ENCODE measurements around the gene CES2. TPM values are rescaled to one million over a fixed set of nuclear protein-coding genes. Genes with fewer than 3 reads are reported as not detected.

The CES2 gene
- total and polyA plus RNA-seq, 2 donors (not counting 1 experiment from before 2014, with no cell fraction given), result 23.5 to 47.8 TPM

DNA sequence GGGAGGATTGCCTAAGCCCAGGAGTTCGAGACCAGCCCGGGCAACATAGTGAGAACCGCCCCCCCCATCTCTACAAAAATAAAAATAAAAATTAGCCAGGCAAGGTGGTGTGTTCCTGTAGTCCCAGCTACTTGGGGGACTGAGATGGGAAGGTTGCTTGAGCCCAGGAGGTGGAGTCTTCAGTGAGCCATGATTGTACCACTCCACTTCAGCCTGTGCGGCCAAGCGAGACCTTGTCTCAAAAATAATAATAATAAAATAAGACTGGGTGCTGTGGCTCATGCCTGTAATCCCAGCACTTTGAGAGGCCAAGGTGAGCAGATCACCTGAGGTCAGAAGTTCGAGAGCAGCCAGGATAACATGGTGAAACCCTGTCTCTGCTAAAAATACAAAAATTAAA, 43.5 kb upstream of the CES2 start:
- Histone ChIP-seq H4K20me1 (ENCODE audit: control insufficient read depth, insufficient read depth, low read length, poor library complexity, severe bottlenecking) (no peaks in the 10 kb centered on the region), H2AFZ (ENCODE audit: insufficient read depth, low read depth, low read length, poor library complexity, severe bottlenecking) (no peak overlapping the region), H3K9me3 (ENCODE audit: control extremely low read depth in 1 of 3, control insufficient read depth in 2 of 3, insufficient read depth in 1 of 3, low read length in 2 of 3) (no peaks in the 10 kb centered on the region), H3K4me2 (replicated peaks; ENCODE audit: low read depth, low read length, poor library complexity, severe bottlenecking) (no peak overlapping the region), H3K4me1 (ENCODE audit: control insufficient read depth in 2 of 2, insufficient read depth in 2 of 2, low read length in 2 of 2) (peaks cover 0 to 3% of the 10 kb centered on the region in 2 donors), H3K79me2 (ENCODE audit: control insufficient read depth, insufficient read depth, low read length) (no peaks in the 10 kb centered on the region), H3K27ac (ENCODE audit: low read length in 2 of 2) (no peak overlapping the region), H3K9ac (ENCODE audit: low read length) (no peak overlapping the region), H3K27me3 (replicated peaks in 1 of 4; ENCODE audit: control extremely low read depth in 1 of 4, control insufficient read depth in 3 of 4, insufficient read depth in 4 of 4, low read length in 3 of 4) (no peaks in the 10 kb centered on the region), H3K4me3 (ENCODE audit: control extremely low read depth in 1 of 5, extremely low read depth in 1 of 5, insufficient read depth in 1 of 5, low read depth in 2 of 5, low read length in 4 of 5) (no peak overlapping the region), H3K36me3 (replicated peaks in 1 of 2; ENCODE audit: control extremely low read depth in 1 of 2, control insufficient read depth in 1 of 2, extremely low read depth in 1 of 2, insufficient read depth in 2 of 2, low read length in 1 of 2) (peaks cover 0 to 6% of the 10 kb centered on the region in 2 experiments)
- CTCF ChIA-PET, result no interaction called here
- POLR2A ChIA-PET, result no interaction called here
- no peak for DNase-seq
- intact Hi-C loops (cut with micrococcal nuclease), result no loop called here
- TF ChIP-seq CTCF (IDR thresholded peaks at IDR 0.05), result no peak
- no peak for TF ChIP-seq EZH2 (IDR thresholded peaks at IDR 0.05; ENCODE audit: borderline replicate concordance, insufficient read depth, low read depth, low read length, poor library complexity, severe bottlenecking)
- no peak for ATAC-seq (ENCODE audit: low read depth)
- Mint-ChIP-seq H3K27me3 (no peaks in the 10 kb centered on the region), H3K27ac (no peak overlapping the region), H3K4me3 (no peak overlapping the region), H3K4me1 (no peaks in the 10 kb centered on the region), H3K9me3 (ENCODE audit: insufficient read depth) (no peaks in the 10 kb centered on the region)
- WGBS (ENCODE audit: insufficient coverage), result 100% methylated on average over 1 of the region's 6 CpGs

DNA sequence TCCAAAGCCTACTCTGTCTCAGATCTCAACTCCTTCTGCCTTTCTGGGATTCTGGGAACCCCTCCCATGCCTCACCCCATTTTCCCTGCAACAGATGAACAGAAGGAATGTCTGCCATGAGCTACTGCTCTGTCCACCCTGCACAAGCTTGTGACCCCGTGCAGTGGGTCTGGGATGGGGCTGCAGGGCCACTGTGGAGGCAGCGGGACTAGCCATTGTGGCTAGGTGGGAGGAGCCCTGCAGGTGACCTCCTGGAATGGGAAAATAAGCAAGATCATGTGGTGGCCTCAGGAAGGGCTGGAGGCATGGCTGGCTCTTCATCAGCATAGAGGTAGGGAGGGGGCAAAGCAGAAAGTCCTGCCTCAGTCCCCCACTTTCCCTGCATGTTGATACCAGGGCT, 41.3 kb upstream of the CES2 start:
- Histone ChIP-seq H3K27me3 (replicated peaks in 1 of 4; ENCODE audit: control extremely low read depth in 1 of 4, control insufficient read depth in 3 of 4, insufficient read depth in 4 of 4, low read length in 3 of 4) (no peaks in the 10 kb centered on the region), H3K4me1 (ENCODE audit: control insufficient read depth in 2 of 2, insufficient read depth in 2 of 2, low read length in 2 of 2) (peaks cover 0 to 3% of the 10 kb centered on the region in 2 donors), H3K9ac (ENCODE audit: low read length) (no peak overlapping the region), H3K9me3 (ENCODE audit: control extremely low read depth in 1 of 3, control insufficient read depth in 2 of 3, insufficient read depth in 1 of 3, low read length in 2 of 3) (no peaks in the 10 kb centered on the region), H3K4me2 (replicated peaks; ENCODE audit: low read depth, low read length, poor library complexity, severe bottlenecking) (no peak overlapping the region), H2AFZ (ENCODE audit: insufficient read depth, low read depth, low read length, poor library complexity, severe bottlenecking) (no peak overlapping the region), H4K20me1 (ENCODE audit: control insufficient read depth, insufficient read depth, low read length, poor library complexity, severe bottlenecking) (no peaks in the 10 kb centered on the region), H3K4me3 (ENCODE audit: control extremely low read depth in 1 of 5, extremely low read depth in 1 of 5, insufficient read depth in 1 of 5, low read depth in 2 of 5, low read length in 4 of 5) (no peak overlapping the region), H3K36me3 (replicated peaks in 1 of 2; ENCODE audit: control extremely low read depth in 1 of 2, control insufficient read depth in 1 of 2, extremely low read depth in 1 of 2, insufficient read depth in 2 of 2, low read length in 1 of 2) (no peaks in the 10 kb centered on the region), H3K27ac (ENCODE audit: low read length in 2 of 2) (no peak overlapping the region), H3K79me2 (ENCODE audit: control insufficient read depth, insufficient read depth, low read length) (no peaks in the 10 kb centered on the region)
- Mint-ChIP-seq H3K9me3 (ENCODE audit: insufficient read depth) (no peaks in the 10 kb centered on the region), H3K27me3 (no peaks in the 10 kb centered on the region), H3K27ac (no peak overlapping the region), H3K4me3 (no peak overlapping the region), H3K4me1 (no peaks in the 10 kb centered on the region)
- intact Hi-C loops (cut with micrococcal nuclease), result no loop called here
- DNase-seq (no peak), ATAC-seq (ENCODE audit: low read depth) (no peak)
- WGBS (ENCODE audit: insufficient coverage), result 95% methylated on average over 2 of the region's 2 CpGs
- TF ChIP-seq EZH2 (IDR thresholded peaks at IDR 0.05; ENCODE audit: borderline replicate concordance, insufficient read depth, low read depth, low read length, poor library complexity, severe bottlenecking) (no peak), CTCF (IDR thresholded peaks at IDR 0.05) (no peak)
- CTCF ChIA-PET, result interaction anchor here (0.7 to 2.5 kb wide), 4 partner anchors 13 to 261 kb away, joined by 3 to 8 read pairs (median 4); partner anchors contain the start of genes CDH16 and PDP2
- POLR2A ChIA-PET, result interaction anchor here (0.7 kb wide), 1 partner anchor 40 kb away, joined by 3 read pairs; the partner anchor contains the start of gene CIAO2B

Measured in B cell (primary cell).